Breast epithelium (tissue), 4 donors: ENCODE data around the gene ACO2. TPM values are rescaled to one million over a fixed set of nuclear protein-coding genes. Genes with fewer than 3 reads are reported as not detected.

Experiments
- DNase-seq, 2 donors: peaks; one replicate each; pipeline ENCODE4 v3.0.0-alpha.2; 2019; ENCODE audit warnings: low spot score in 2 of 2
- H3K27ac ChIP-seq, 2 donors: fragments of 200-600 bp; sonication (generic) in 1 of 2; one replicate each; pipeline ENCODE4 v1.5.1; 2016 to 2019; ENCODE audit warnings: mild to moderate bottlenecking in 1 of 2
- H3K27me3 ChIP-seq, 2 donors: fragments of 200-600 bp; sonication (generic) in 1 of 2; one replicate each; pipeline versions ENCODE4 v1.5.1 to v1.6.0; 2017 to 2019; ENCODE audit warnings: control low read depth in 1 of 2, mild to moderate bottlenecking in 1 of 2
- H3K36me3 ChIP-seq: fragments of 200-600 bp; one replicate; pipeline ENCODE4 v1.5.1; 2019
- H3K4me1 ChIP-seq, 2 donors: fragments of 200-600 bp; sonication (generic); one replicate each; pipeline ENCODE4 v1.5.1; 2016 to 2019; ENCODE audit warnings: control low read depth in 1 of 2
- H3K4me3 ChIP-seq, 3 donors: fragments of 200-600 bp; sonication (generic); 1 replicate in 2 of 3; 2 replicates in 1 of 3; pipeline ENCODE4 v1.5.1; 2016 to 2019; ENCODE audit warnings: mild to moderate bottlenecking in 3 of 3, moderate library complexity in 2 of 3
- H3K9me3 ChIP-seq, 2 donors: fragments of 200-600 bp; sonication (generic) in 1 of 2; one replicate each; pipeline ENCODE4 v1.5.1; 2016 to 2019; ENCODE audit warnings: control low read depth in 1 of 2
- POLR2A ChIP-seq: fragments of 450-650 bp; IDR thresholded peaks from one replicate; pipeline ENCODE4 v1.6.1; 2016; ENCODE audit warnings: antibody characterized with exemption, mild to moderate bottlenecking, moderate library complexity
- POLR2AphosphoS5 ChIP-seq, 3 donors: sonication (generic); formaldehyde crosslinking; IDR thresholded peaks; one replicate each; pipeline ENCODE4 v1.6.1; 2017; ENCODE audit warnings: antibody characterized with exemption in 3 of 3
- intact Hi-C: fragments of 100-400 bp; cut with DNase I; formaldehyde crosslinking; loops from one replicate; pipeline ENCODE4 v1.15.1; 2023; ENCODE audit warnings: low total_unique reads
- total RNA-seq, 3 donors: library from RNA; depleted of rRNA; stranded (reverse); fragments of >200 nt; gene quantifications; one replicate each; pipeline ENCODE4 v1.1.0, GENCODE V29; 2016
- TF ChIP-seq, protein P1 (sequence below), 3 donors: fragments of 450-650 bp; IDR thresholded peaks; one replicate each; pipeline ENCODE4 v1.5.1; 2016 to 2017; ENCODE audit warnings: antibody characterized with exemption in 3 of 3, mild to moderate bottlenecking in 3 of 3, moderate library complexity in 3 of 3

ACO2 gene
- total RNA-seq, 3 donors from 2014 or later, result 58.1 to 92.2 (median 65.2) TPM

DNA sequence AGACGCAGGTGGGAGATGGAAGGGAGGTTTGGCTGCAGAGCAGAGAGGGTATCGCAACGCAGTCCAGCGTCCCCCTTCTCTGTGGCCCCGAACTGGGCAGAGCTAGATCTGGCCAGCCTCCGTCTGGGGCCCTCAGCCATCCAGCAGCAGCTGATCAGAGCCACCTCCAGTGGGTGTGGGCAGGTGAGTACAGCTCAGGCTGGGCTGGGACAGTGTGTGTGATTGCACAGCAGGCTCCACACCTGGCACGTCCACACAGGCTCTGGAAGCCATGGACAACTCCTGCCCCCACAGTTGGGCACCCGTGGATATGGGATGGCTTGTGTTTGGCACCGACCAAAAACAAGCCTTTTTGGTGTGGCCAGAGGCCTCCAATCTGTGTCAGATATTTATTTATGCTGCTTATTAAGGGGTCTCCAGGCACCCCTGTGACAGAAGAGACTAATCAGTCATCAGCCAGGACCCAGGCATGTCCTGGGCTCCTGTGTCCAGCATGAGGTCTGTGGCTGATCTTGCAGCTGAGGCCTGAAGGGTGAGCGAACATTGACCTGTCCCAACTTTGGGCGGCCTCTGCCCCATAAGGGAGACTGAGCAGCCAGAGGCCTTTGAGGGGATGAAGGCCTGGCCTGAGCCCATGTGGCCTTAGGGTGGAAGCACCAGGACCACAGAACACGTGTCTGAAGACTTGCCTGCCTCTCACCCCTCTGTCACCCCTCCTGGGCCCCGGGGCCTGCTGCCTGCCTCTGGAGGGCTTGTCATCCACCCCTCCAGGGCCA, 56.7 kb downstream of the ACO2 start:
- no peaks in the 10 kb centered on the region for H3K36me3 ChIP-seq
- intact Hi-C loops, result no loop called here

DNA sequence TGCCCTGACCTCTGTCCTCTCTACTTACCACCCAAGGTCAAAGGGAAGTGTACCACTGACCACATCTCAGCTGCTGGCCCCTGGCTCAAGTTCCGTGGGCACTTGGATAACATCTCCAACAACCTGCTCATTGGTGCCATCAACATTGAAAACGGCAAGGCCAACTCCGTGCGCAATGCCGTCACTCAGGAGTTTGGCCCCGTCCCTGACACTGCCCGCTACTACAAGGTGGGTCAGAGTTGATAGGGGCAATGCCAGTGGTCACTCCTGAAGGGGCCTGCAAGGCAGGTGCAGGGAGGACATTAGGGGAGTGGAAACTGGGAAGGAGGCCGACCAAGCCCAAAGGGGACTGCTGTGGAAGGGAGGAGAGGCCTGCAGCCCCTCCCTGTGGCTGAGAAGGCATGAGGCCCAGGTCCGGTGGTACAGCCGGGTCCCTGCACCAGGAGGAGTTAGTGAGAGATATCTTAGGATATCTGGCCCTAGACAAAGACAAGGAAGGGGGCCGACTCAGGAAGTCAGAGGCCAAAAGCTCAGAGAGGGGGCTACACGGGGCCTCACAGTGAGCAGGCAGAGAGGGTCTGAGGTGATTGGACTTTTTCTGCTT, 57.4 kb downstream of the ACO2 start:
- intact Hi-C loops, result no loop called here
- H3K27me3 ChIP-seq, result no peaks in the 10 kb centered on the region
- peaks cover 2% of the 10 kb centered on the region for H3K36me3 ChIP-seq
- H3K4me1 ChIP-seq, result peaks cover 0 to 14% of the 10 kb centered on the region in 2 donors
- TF ChIP-seq POLR2A (no peak), POLR2AphosphoS5 (IDR thresholded peaks at IDR 0.05) (no peak)
- TF ChIP-seq, protein P1, sequence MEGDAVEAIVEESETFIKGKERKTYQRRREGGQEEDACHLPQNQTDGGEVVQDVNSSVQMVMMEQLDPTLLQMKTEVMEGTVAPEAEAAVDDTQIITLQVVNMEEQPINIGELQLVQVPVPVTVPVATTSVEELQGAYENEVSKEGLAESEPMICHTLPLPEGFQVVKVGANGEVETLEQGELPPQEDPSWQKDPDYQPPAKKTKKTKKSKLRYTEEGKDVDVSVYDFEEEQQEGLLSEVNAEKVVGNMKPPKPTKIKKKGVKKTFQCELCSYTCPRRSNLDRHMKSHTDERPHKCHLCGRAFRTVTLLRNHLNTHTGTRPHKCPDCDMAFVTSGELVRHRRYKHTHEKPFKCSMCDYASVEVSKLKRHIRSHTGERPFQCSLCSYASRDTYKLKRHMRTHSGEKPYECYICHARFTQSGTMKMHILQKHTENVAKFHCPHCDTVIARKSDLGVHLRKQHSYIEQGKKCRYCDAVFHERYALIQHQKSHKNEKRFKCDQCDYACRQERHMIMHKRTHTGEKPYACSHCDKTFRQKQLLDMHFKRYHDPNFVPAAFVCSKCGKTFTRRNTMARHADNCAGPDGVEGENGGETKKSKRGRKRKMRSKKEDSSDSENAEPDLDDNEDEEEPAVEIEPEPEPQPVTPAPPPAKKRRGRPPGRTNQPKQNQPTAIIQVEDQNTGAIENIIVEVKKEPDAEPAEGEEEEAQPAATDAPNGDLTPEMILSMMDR (IDR thresholded peaks at IDR 0.05), result no peak
- no peak overlapping the region for H3K4me3 ChIP-seq
- H3K9me3 ChIP-seq, result no peaks in the 10 kb centered on the region
- no peak for DNase-seq
- peak overlapping the region; percentile 84 to 88 for H3K27ac ChIP-seq

More for the DNA sequence above, 56.7 kb downstream of the ACO2 start:
- TF ChIP-seq POLR2AphosphoS5 (IDR thresholded peaks at IDR 0.05) (no peak), POLR2A (no peak)
- TF ChIP-seq, protein P1 (IDR thresholded peaks at IDR 0.05), result no peak
- peak overlapping the region; percentile 84 to 88 for H3K27ac ChIP-seq
- DNase-seq, result no peak
- H3K4me1 ChIP-seq, result peaks cover 0 to 14% of the 10 kb centered on the region in 2 donors
- no peaks in the 10 kb centered on the region for H3K27me3 ChIP-seq
- H3K9me3 ChIP-seq, result no peaks in the 10 kb centered on the region
- no peak overlapping the region for H3K4me3 ChIP-seq

DNA sequence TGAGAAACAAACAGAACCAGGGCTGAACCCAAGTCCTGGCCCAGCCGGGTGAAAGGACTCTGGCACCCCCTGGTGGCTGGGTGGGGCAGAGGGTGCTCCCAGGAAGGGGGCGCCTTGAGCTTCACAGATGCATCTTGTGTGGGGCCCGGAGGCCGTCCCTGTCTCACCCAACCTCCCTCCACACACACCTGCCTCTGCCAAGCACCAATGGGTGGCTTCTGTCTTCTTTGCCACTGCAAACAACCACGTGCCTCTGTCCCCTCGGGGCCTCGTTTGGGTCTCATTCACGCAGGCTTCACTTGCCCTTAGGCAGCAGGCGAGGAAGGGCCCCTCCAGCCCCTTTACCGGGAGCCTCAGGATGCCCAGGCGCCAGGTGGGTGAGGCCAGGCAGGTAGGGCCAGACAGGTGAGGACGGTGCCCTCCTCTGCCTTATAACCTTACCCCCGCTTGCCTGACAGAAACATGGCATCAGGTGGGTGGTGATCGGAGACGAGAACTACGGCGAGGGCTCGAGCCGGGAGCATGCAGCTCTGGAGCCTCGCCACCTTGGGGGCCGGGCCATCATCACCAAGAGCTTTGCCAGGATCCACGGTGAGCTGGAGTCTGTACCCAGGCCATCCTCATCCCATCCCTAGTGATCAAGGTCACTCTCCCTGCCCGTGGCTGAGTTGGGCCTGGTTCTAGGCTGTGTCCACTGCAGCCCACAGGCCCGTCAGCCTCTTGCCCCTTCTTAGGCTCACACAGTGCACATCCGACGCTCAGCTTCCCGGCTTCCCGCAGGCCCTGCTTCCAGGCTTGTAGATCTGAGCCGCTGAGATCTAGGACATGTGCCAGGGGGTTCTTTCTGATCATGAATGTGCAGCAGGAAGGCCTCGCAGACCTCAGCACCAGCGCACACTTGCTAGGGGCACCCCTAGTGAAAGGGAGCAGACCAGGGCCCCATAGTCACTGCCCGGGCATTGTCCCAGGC, 58.2 kb downstream of the ACO2 start:
- H3K4me1 ChIP-seq, result peaks cover 0 to 14% of the 10 kb centered on the region in 2 donors

DNA sequence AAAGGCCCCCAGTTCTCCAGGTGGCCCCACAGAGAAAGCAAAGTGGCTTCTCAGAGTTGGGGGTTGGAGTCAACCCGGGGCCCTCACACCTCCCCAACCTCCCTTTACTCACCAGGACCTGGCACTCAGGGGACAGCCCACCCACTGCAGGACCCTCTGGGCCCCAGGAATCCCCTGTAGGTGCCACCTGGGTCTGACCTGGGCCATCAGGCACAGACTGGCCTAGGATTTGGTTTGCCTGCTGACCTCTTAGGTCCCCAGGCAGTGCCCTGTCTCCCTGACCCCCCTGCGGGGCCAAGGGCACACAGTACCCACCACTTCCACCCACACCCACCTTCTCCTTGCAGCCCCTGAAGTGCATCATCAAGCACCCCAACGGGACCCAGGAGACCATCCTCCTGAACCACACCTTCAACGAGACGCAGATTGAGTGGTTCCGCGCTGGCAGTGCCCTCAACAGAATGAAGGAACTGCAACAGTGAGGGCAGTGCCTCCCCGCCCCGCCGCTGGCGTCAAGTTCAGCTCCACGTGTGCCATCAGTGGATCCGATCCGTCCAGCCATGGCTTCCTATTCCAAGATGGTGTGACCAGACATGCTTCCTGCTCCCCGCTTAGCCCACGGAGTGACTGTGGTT, 59.3 kb downstream of the ACO2 start:
- peaks cover 6% of the 10 kb centered on the region for H3K36me3 ChIP-seq
- H3K27ac ChIP-seq, result peak overlapping the region in 1 of 2 donors; percentile 19
- no peaks in the 10 kb centered on the region for H3K27me3 ChIP-seq
- H3K4me1 ChIP-seq, result peaks cover 4 to 13% of the 10 kb centered on the region in 2 donors
- intact Hi-C loops, result no loop called here
- no peak for TF ChIP-seq POLR2AphosphoS5 (IDR thresholded peaks at IDR 0.05)
- TF ChIP-seq POLR2A, result no peak
- TF ChIP-seq, protein P1 (IDR thresholded peaks at IDR 0.05), result no peak
- no peaks in the 10 kb centered on the region for H3K9me3 ChIP-seq
- DNase-seq, result no peak
- no peak overlapping the region for H3K4me3 ChIP-seq

More for the DNA sequence above, 58.2 kb downstream of the ACO2 start:
- H3K27ac ChIP-seq, result peak overlapping the region; percentile 84 to 88
- no peaks in the 10 kb centered on the region for H3K27me3 ChIP-seq
- TF ChIP-seq POLR2A (no peak), POLR2AphosphoS5 (IDR thresholded peaks at IDR 0.05) (no peak)
- TF ChIP-seq, protein P1 (IDR thresholded peaks at IDR 0.05), result peak; percentile 53 to 72 (median 62)
- no peak overlapping the region for H3K4me3 ChIP-seq
- no peaks in the 10 kb centered on the region for H3K9me3 ChIP-seq
- no peak for DNase-seq
- intact Hi-C loops, result no loop called here
- H3K36me3 ChIP-seq, result peaks cover 6% of the 10 kb centered on the region
